Measurements from ENCODE around the gene GSK3B.

DNA sequence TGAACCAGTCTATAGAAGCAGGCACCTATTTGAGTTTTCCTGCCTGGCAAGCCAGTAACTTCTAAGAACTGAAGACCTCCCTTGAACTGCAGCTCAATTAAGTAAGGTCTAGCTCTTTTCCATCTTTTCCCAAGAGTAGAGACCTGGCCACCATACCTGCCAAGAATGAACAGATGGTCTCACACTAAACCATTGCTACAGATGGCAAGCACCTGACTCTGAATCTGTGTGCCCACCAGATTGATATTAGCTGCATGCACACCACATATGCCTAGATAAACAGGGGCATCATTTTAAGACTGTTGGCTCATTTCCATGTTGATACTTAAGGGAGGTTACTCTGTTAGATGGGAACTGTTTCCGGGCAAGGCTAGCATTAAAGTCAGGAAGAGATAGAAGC lies 34.8 kb upstream of the GSK3B start:
- TF ChIP-seq TAF1 (IDR thresholded peaks at IDR 0.05; ENCODE audit: low read depth, low read length) (no peak), POLR2A (IDR thresholded peaks at IDR 0.05; ENCODE audit: low read depth, low read length) (no peak), POLR2AphosphoS5 (IDR thresholded peaks at IDR 0.05; ENCODE audit: low read depth, low read length) (no peak)
